Activated CD4-positive, alpha-beta memory T cell treated with anti-CD3 and anti-CD28 coated beads, Interleukin-2, amount 10 ng/mL, durations not matched to agents 7 days and 5 days (primary cell): Measurements from ENCODE around the gene FGD2. TPM values are rescaled to one million over a fixed set of nuclear protein-coding genes. Genes with fewer than 3 reads are reported as not detected.
"Not testable (repeated sequence)": the region's sequence is repeated elsewhere in the genome, so short reads cannot be mapped to it uniquely, and the experiment has no call there.

Source experiments
- CTCF ChIA-PET: fragments of 350-600 bp; sonication (Branson Sonifier 250); formaldehyde crosslinking; loops from one replicate; lab custom pipeline; 2021; ENCODE audit warnings: antibody characterized with exemption, inconsistent platforms; lab: Charles Lee
- POLR2A ChIA-PET: fragments of 350-600 bp; sonication (Branson Sonifier 250); formaldehyde crosslinking; loops from one replicate; lab custom pipeline; 2021; ENCODE audit warnings: antibody characterized with exemption; lab: Charles Lee
- DNase-seq: peaks from one replicate; pipeline ENCODE4 v3.0.0-alpha.2; 2020
- H3K27ac Mint-ChIP-seq: one replicate; pipeline ENCODE4 v1.8.0; 2021; ENCODE audit warnings: mild to moderate bottlenecking, mixed read lengths
- H3K27me3 Mint-ChIP-seq: one replicate; pipeline ENCODE4 v1.8.0; 2021; ENCODE audit warnings: mixed read lengths
- H3K36me3 Mint-ChIP-seq: one replicate; pipeline ENCODE4 v1.8.0; 2021; ENCODE audit warnings: low read depth, mixed read lengths
- H3K4me1 Mint-ChIP-seq: one replicate; pipeline ENCODE4 v1.8.0; 2021; ENCODE audit warnings: mixed read lengths
- H3K4me3 Mint-ChIP-seq: one replicate; pipeline ENCODE4 v1.8.0; 2021; ENCODE audit warnings: mild to moderate bottlenecking, mixed read lengths
- H3K9me3 Mint-ChIP-seq: one replicate; pipeline ENCODE4 v1.8.0; 2021; ENCODE audit warnings: mixed read lengths
- total RNA-seq, 2 experiments: library from RNA; stranded (reverse); gene quantifications; one replicate each; pipeline ENCODE4 v1.2.3, GENCODE V29; 2021

FGD2 gene
- total RNA-seq, 2 experiments from 2014 or later, result 4.7 to 4.9 TPM

GRCh38 chr6:37038292-37039198 lies 33.1 kb downstream of the FGD2 start:
- peaks cover 3% of the 10 kb centered on the region for H3K9me3 Mint-ChIP-seq
- peaks cover 6% of the 10 kb centered on the region for H3K36me3 Mint-ChIP-seq
- no peak for DNase-seq
- no peaks in the 10 kb centered on the region for H3K27me3 Mint-ChIP-seq
- POLR2A ChIA-PET, result interaction anchor here (3.3 to 6.1 kb wide), 3 partner anchors 9 to 133 kb away, joined by 19 to 45 read pairs (median 28); no protein-coding TSS in a partner anchor
- H3K4me1 Mint-ChIP-seq, result peaks cover 54% of the 10 kb centered on the region
- CTCF ChIA-PET, result interaction anchor here (1.2 to 1.7 kb wide), 4 partner anchors 9 to 171 kb away, joined by 3 to 9 read pairs (median 4); no protein-coding TSS in a partner anchor
- peak overlapping the region; percentile 33 for H3K27ac Mint-ChIP-seq
- no peak overlapping the region for H3K4me3 Mint-ChIP-seq

GRCh38 chr6:37039958-37040357 lies 34.5 kb downstream of the FGD2 start:
- H3K27ac Mint-ChIP-seq, result no peak overlapping the region
- H3K27me3 Mint-ChIP-seq, result no peaks in the 10 kb centered on the region
- ChIA-PET POLR2A (interaction anchor here (1.6 to 6.1 kb wide), 4 partner anchors 9 to 138 kb away, joined by 4 to 45 read pairs (median 24); no protein-coding TSS in a partner anchor), CTCF (interaction anchor here (1.4 to 2.7 kb wide), 3 partner anchors 10 to 169 kb away, joined by 5 to 15 read pairs (median 9); no protein-coding TSS in a partner anchor)
- DNase-seq, result no peak
- no peak overlapping the region for H3K4me3 Mint-ChIP-seq
- peaks cover 3% of the 10 kb centered on the region for H3K9me3 Mint-ChIP-seq
- H3K36me3 Mint-ChIP-seq, result peaks cover 4% of the 10 kb centered on the region
- peaks cover 47% of the 10 kb centered on the region for H3K4me1 Mint-ChIP-seq

- DNase-seq, result no peak
- H3K36me3 Mint-ChIP-seq, result peaks cover 8% of the 10 kb centered on the region
- peak overlapping the region; percentile 73 for H3K27ac Mint-ChIP-seq
- POLR2A ChIA-PET, result interaction anchor here (1.1 to 6.1 kb wide), 5 partner anchors 8 to 130 kb away, joined by 3 to 45 read pairs (median 5); no protein-coding TSS in a partner anchor
- no peaks in the 10 kb centered on the region for H3K27me3 Mint-ChIP-seq
- no peak overlapping the region for H3K4me3 Mint-ChIP-seq
- CTCF ChIA-PET, result interaction anchor here (0.6 to 2.7 kb wide), 5 partner anchors 11 to 168 kb away, joined by 3 to 15 read pairs (median 9); no protein-coding TSS in a partner anchor
- H3K9me3 Mint-ChIP-seq, result peaks cover 3% of the 10 kb centered on the region
- peaks cover 56% of the 10 kb centered on the region for H3K4me1 Mint-ChIP-seq
Observed at GRCh38 chr6:37041521-37041920, 36.1 kb downstream of the FGD2 start.

GRCh38 chr6:37042150-37042549 lies 36.7 kb downstream of the FGD2 start:
- H3K4me1 Mint-ChIP-seq, result peaks cover 63% of the 10 kb centered on the region
- peaks cover 10% of the 10 kb centered on the region for H3K36me3 Mint-ChIP-seq
- POLR2A ChIA-PET, result interaction anchor here (1.1 to 6.1 kb wide), 5 partner anchors 7 to 130 kb away, joined by 3 to 45 read pairs (median 5); no protein-coding TSS in a partner anchor
- no peaks in the 10 kb centered on the region for H3K27me3 Mint-ChIP-seq
- H3K9me3 Mint-ChIP-seq, result peaks cover 3% of the 10 kb centered on the region
- peak overlapping the region; percentile 7 for H3K4me3 Mint-ChIP-seq
- no peak for DNase-seq
- peak overlapping the region; percentile 73 for H3K27ac Mint-ChIP-seq
- CTCF ChIA-PET, result interaction anchor here (1.4 to 2.7 kb wide), 4 partner anchors 12 to 167 kb away, joined by 5 to 15 read pairs (median 9); no protein-coding TSS in a partner anchor

DNA sequence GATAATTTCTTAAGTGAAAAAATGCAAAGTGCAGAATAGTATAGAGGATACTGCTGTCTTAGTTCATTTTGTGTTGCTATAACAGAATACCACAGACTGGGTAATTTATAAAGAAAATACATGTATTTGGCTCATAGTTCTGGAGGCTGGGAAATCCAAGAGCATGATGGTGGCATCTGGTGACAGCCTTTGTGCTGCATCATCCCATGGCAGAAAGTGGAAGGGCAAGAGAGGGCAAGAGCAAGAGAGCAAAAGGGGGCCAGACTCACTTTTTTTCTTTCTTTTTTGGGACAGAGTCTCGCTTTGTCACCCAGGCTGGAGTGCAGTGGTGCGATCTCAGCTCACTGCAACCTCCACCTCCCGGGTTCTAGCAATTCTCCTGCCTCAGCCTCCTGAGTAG lies 37.6 kb downstream of the FGD2 start:
- not testable (repeated sequence) for H3K4me3 Mint-ChIP-seq, H3K9me3 Mint-ChIP-seq, DNase-seq, H3K27ac Mint-ChIP-seq, H3K27me3 Mint-ChIP-seq
- peaks cover 13% of the 10 kb centered on the region for H3K36me3 Mint-ChIP-seq
- H3K4me1 Mint-ChIP-seq, result peaks cover 72% of the 10 kb centered on the region
- CTCF ChIA-PET, result interaction anchor here (1.4 to 16.6 kb wide), 2 partner anchors 15 to 17 kb away, joined by 5 to 399 read pairs; no protein-coding TSS in a partner anchor
- POLR2A ChIA-PET, result interaction anchor here (1.5 to 17.4 kb wide), 3 partner anchors 6 to 133 kb away, joined by 5 to 1021 read pairs (median 45); partner anchors contain the start of gene PIM1

DNA sequence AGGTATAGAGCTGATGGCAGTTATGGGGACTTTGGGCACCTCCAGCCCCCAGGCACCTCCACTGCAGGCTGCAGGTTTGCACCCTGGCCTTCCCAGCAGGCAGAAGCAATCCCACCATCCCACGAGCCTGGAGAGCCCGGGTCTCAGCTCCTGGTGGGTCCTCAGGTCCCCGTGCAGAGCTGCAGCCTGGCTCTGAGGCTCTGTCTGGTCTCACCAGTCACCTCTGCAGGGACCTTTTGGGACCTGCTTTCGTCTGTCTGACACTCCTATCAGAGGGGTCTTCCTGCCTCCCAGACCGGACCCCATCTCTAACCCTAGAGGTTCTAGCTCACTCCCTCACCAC lies 41.9 kb downstream of the FGD2 start:
- H3K36me3 Mint-ChIP-seq, result peaks cover 33% of the 10 kb centered on the region
- ChIA-PET CTCF (interaction anchor here (2.6 to 16.6 kb wide), 3 partner anchors 9 to 129 kb away, joined by 9 to 399 read pairs (median 327); partner anchors contain the start of gene PIM1), POLR2A (interaction anchor here (1.1 to 17.4 kb wide), 10 partner anchors 7 to 211 kb away, joined by 4 to 1021 read pairs (median 38); partner anchors contain the start of genes PIM1, TBC1D22B and TMEM217)
- peaks cover 75% of the 10 kb centered on the region for H3K4me1 Mint-ChIP-seq
- H3K27me3 Mint-ChIP-seq, result no peaks in the 10 kb centered on the region
- H3K4me3 Mint-ChIP-seq, result no peak overlapping the region
- H3K27ac Mint-ChIP-seq, result peak overlapping the region; percentile 99
- DNase-seq, result no peak
- no peaks in the 10 kb centered on the region for H3K9me3 Mint-ChIP-seq

- Mint-ChIP-seq H3K4me3 (peak overlapping the region; percentile 35), H3K27me3 (no peaks in the 10 kb centered on the region), H3K36me3 (peaks cover 33% of the 10 kb centered on the region), H3K9me3 (no peaks in the 10 kb centered on the region), H3K27ac (peak overlapping the region; percentile 99), H3K4me1 (peaks cover 76% of the 10 kb centered on the region)
- ChIA-PET POLR2A (interaction anchor here (0.6 to 17.4 kb wide), 15 partner anchors 8 to 468 kb away, joined by 3 to 1021 read pairs (median 18); partner anchors contain the start of genes PIM1, TBC1D22B and TMEM217), CTCF (interaction anchor here (1.0 to 16.6 kb wide), 5 partner anchors 10 to 266 kb away, joined by 3 to 399 read pairs (median 163); partner anchors contain the start of gene PIM1)
- DNase-seq, result no peak
Observed at GRCh38 chr6:37047689-37048402, 42.4 kb downstream of the FGD2 start.

GRCh38 chr6:37048403-37048850 lies 43.0 kb downstream of the FGD2 start:
- Mint-ChIP-seq H3K4me1 (peaks cover 74% of the 10 kb centered on the region), H3K9me3 (no peaks in the 10 kb centered on the region), H3K4me3 (peak overlapping the region; percentile 88), H3K36me3 (peaks cover 33% of the 10 kb centered on the region), H3K27ac (peak overlapping the region; percentile 99), H3K27me3 (no peaks in the 10 kb centered on the region)
- no peak for DNase-seq
- POLR2A ChIA-PET, result interaction anchor here (0.6 to 17.4 kb wide), 14 partner anchors 8 to 468 kb away, joined by 3 to 1021 read pairs (median 24); partner anchors contain the start of gene PIM1
- CTCF ChIA-PET, result interaction anchor here (1.0 to 16.6 kb wide), 5 partner anchors 10 to 266 kb away, joined by 3 to 399 read pairs (median 163); partner anchors contain the start of gene PIM1

DNA sequence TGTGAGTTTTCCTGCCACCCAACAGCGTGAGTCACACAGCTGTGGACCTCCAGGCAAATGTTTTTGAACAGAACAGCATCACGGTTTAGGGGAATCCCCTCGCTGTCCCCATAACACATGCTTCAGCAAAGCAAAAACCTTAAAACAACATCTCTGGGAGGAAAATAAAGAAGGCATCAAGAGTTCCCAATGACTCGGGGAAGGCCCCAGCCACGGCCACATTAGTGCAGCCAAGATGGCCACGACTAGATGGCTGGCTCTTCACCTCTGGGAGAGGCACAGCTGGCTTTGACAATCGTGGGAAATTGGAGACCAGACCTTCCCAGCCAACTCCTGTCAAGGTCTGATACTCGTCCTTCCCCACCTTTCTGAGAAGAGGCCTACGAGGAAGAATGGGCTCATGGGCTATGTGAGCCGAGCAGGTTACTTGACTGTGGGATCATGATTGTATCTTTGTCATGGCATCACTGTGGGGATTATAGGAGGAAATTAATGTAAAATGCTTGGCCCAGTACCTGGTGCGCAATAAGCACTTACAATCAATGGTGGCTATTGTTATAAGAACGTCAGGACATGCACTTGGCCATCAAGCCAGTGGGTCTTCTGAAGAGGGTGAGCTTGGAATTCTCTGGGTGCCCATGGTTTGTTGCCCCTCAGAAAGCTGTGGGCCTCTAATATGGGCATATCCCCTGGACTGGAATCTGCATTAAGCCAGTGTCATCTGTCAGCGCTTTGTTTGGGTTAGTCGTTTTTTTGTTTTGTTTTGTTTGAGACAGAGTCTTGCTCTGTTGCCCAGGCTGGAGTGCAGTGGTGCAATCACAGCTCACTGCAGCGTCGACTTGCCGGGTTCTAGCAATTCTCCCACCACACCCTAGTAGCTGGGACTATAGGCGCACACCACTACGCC lies 43.6 kb downstream of the FGD2 start:
- DNase-seq, result peak; percentile 80
- ChIA-PET CTCF (interaction anchor here (1.0 to 16.6 kb wide), 7 partner anchors 11 to 265 kb away, joined by 3 to 399 read pairs (median 17); partner anchors contain the start of gene PIM1), POLR2A (interaction anchor here (0.6 to 17.4 kb wide), 20 partner anchors 9 to 467 kb away, joined by 3 to 1021 read pairs (median 12); partner anchors contain the start of genes MTCH1, PIM1, TBC1D22B and TMEM217)
- Mint-ChIP-seq H3K4me3 (peak overlapping the region; percentile 88), H3K4me1 (peaks cover 70% of the 10 kb centered on the region), H3K27ac (peak overlapping the region; percentile 99), H3K36me3 (peaks cover 33% of the 10 kb centered on the region), H3K9me3 (no peaks in the 10 kb centered on the region), H3K27me3 (no peaks in the 10 kb centered on the region)

DNA sequence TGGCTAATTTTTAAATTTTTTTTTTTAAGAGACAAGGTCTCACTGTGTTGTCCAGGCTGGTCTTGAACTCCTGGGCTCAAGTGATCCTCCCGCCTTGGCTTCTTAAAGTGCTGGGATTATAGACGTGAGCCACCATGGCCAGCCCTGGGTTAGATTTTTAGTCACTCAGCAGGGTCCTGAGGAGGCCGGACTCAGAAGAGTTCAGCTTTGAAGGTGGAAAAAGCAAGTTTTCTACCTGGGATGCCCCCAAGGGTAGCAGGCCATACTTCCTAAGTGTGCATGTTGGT lies 44.2 kb downstream of the FGD2 start:
- H3K27me3 Mint-ChIP-seq, result no peaks in the 10 kb centered on the region
- H3K36me3 Mint-ChIP-seq, result peaks cover 33% of the 10 kb centered on the region
- no peaks in the 10 kb centered on the region for H3K9me3 Mint-ChIP-seq
- H3K27ac Mint-ChIP-seq, result peak overlapping the region; percentile 99
- no peak for DNase-seq
- peak overlapping the region; percentile 88 for H3K4me3 Mint-ChIP-seq
- peaks cover 76% of the 10 kb centered on the region for H3K4me1 Mint-ChIP-seq
- ChIA-PET CTCF (interaction anchor here (1.2 to 16.6 kb wide), 6 partner anchors 24 to 163 kb away, joined by 3 to 399 read pairs (median 90); partner anchors contain the start of gene PIM1), POLR2A (interaction anchor here (0.7 to 17.4 kb wide), 18 partner anchors 9 to 208 kb away, joined by 3 to 1021 read pairs (median 17); partner anchors contain the start of genes MTCH1, PIM1, PPIL1 and TBC1D22B)
